ENCODE data around the gene ENPP6. TPM values are rescaled to one million over a fixed set of nuclear protein-coding genes. Genes with fewer than 3 reads are reported as not detected.

The ENPP6 gene
- total RNA-seq, 2 experiments from 2014 or later = not detected

DNA sequence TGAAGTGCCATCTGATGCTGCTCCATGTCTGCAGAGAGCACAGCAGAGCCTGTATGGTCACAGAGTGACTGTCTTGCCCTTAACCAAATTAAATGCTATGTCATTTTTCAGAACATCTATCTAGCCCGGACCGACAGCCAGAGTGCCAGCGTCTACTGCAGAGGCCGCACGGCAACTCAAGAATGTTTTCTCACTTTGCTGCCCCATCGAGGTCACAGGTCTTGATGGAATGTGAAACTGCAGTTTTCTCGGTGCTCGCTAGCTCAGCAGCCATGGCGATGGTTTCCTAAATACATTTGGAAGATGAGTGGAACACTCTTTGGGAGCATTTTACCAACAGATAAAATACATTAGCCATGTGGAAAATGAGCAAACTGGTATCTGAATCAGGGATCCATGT is 125.7 kb downstream of the ENPP6 start:
- Histone ChIP-seq H4K20me1 (ENCODE audit: insufficient read depth, low read length) (no peaks in the 10 kb centered on the region), H3K9me3 (ENCODE audit: low read length) (no peaks in the 10 kb centered on the region), H3K4me3 (ENCODE audit: low read depth, low read length, poor library complexity, severe bottlenecking) (no peak overlapping the region), H3K4me2 (ENCODE audit: low read length) (no peak overlapping the region), H3K27ac (ENCODE audit: low read depth, low read length, poor library complexity, severe bottlenecking) (no peak overlapping the region), H3K4me1 (ENCODE audit: insufficient read depth, low read length, poor library complexity, severe bottlenecking) (no peaks in the 10 kb centered on the region), H2AFZ (ENCODE audit: low read length) (no peak overlapping the region), H3K79me2 (ENCODE audit: insufficient read depth, low read depth, low read length) (no peaks in the 10 kb centered on the region), H3K36me3 (ENCODE audit: insufficient read depth, low read length) (no peaks in the 10 kb centered on the region), H3K9me2 (ENCODE audit: insufficient read depth, low read length) (no peaks in the 10 kb centered on the region)
- TF ChIP-seq CTCF (conservative IDR thresholded peaks at IDR 0.05; ENCODE audit: low read length) (no peak), EZH2phosphoT487 (IDR thresholded peaks at IDR 0.05; ENCODE audit: borderline replicate concordance, low read depth, low read length) (no peak)
- intact Hi-C loops (cut with micrococcal nuclease; ENCODE audit: unreplicated experiment) = no loop called here
- ChIA-PET CTCF (ENCODE audit: unreplicated experiment) (no interaction called here), POLR2A (no interaction called here)
- BruUV-seq (replicated peaks) = no TSS peak
- no peak for DNase-seq (ENCODE audit: low spot score)

- ChIA-PET POLR2A (interaction anchor here (0.6 to 1.1 kb wide), 2 partner anchors 158 to 250 kb away, joined by 3 read pairs; no protein-coding TSS in a partner anchor), CTCF (ENCODE audit: unreplicated experiment) (no interaction called here)
- no TSS peak for BruUV-seq (replicated peaks)
- intact Hi-C loops (cut with micrococcal nuclease; ENCODE audit: unreplicated experiment) = no loop called here
- no peak overlapping the region for H3K4me2 ChIP-seq (ENCODE audit: low read length)
- no peak overlapping the region for H3K27ac ChIP-seq (ENCODE audit: low read depth, low read length, poor library complexity, severe bottlenecking)
- H3K4me3 ChIP-seq (ENCODE audit: low read depth, low read length, poor library complexity, severe bottlenecking) = no peak overlapping the region
- H3K9me2 ChIP-seq (ENCODE audit: insufficient read depth, low read length) = no peaks in the 10 kb centered on the region
- no peak for DNase-seq (ENCODE audit: low spot score)
- no peaks in the 10 kb centered on the region for H4K20me1 ChIP-seq (ENCODE audit: insufficient read depth, low read length)
- TF ChIP-seq EZH2phosphoT487 (IDR thresholded peaks at IDR 0.05; ENCODE audit: borderline replicate concordance, low read depth, low read length) = no peak
- no peaks in the 10 kb centered on the region for H3K9me3 ChIP-seq (ENCODE audit: low read length)
- H2AFZ ChIP-seq (ENCODE audit: low read length) = no peak overlapping the region
- H3K36me3 ChIP-seq (ENCODE audit: insufficient read depth, low read length) = no peaks in the 10 kb centered on the region
- H3K79me2 ChIP-seq (ENCODE audit: insufficient read depth, low read depth, low read length) = no peaks in the 10 kb centered on the region
- H3K4me1 ChIP-seq (ENCODE audit: insufficient read depth, low read length, poor library complexity, severe bottlenecking) = no peaks in the 10 kb centered on the region
Measured at GRCh38 chr4:184090571-184090970, 127.1 kb downstream of the ENPP6 start.

DNA sequence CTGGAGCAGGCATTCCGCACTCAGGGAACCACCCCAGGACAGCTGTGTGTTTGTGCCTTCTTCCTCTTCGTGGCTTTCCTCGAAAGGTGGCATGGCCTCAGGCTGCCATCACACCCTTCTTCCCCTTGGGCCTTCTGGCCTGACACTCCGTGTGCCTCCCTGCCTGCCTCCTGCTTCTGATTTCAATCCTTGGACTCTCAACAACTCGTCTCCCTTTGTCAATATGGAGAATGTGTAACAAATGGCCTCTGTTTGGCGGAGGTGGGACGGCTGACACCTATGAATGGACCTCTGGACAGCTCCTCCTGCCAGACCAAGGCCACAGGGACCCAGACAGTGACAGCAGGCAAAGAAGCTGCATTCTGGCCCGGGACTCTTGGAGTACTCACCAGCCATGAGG is 137.0 kb downstream of the ENPP6 start:
- Histone ChIP-seq H2AFZ (ENCODE audit: low read length) (no peak overlapping the region), H3K79me2 (ENCODE audit: insufficient read depth, low read depth, low read length) (no peaks in the 10 kb centered on the region), H3K36me3 (ENCODE audit: insufficient read depth, low read length) (no peaks in the 10 kb centered on the region), H3K4me2 (ENCODE audit: low read length) (no peak overlapping the region), H3K4me3 (ENCODE audit: low read depth, low read length, poor library complexity, severe bottlenecking) (no peak overlapping the region), H3K9me2 (ENCODE audit: insufficient read depth, low read length) (no peaks in the 10 kb centered on the region), H4K20me1 (ENCODE audit: insufficient read depth, low read length) (no peaks in the 10 kb centered on the region), H3K4me1 (ENCODE audit: insufficient read depth, low read length, poor library complexity, severe bottlenecking) (no peaks in the 10 kb centered on the region), H3K9me3 (ENCODE audit: low read length) (no peaks in the 10 kb centered on the region), H3K27ac (ENCODE audit: low read depth, low read length, poor library complexity, severe bottlenecking) (no peak overlapping the region)
- ChIA-PET POLR2A (no interaction called here), CTCF (ENCODE audit: unreplicated experiment) (no interaction called here)
- no TSS peak for BruUV-seq (replicated peaks)
- intact Hi-C loops (cut with micrococcal nuclease; ENCODE audit: unreplicated experiment) = no loop called here
- TF ChIP-seq CTCF (conservative IDR thresholded peaks at IDR 0.05; ENCODE audit: low read length) (no peak), EZH2phosphoT487 (IDR thresholded peaks at IDR 0.05; ENCODE audit: borderline replicate concordance, low read depth, low read length) (no peak)
- DNase-seq (ENCODE audit: low spot score) = no peak

Measured in OCI-LY7 (cell line).